GM06990 (cell line): ENCODE data around the gene HEATR5B.

ENCODE experiments used
- DNase-seq: peaks from one replicate; pipeline ENCODE4 v3.0.0-alpha.2; 2011; ENCODE audit not compliant: insufficient read length; ENCODE audit errors: extremely low read depth
- H3K27me3 ChIP-seq: replicated peaks from 2 replicates; pipeline ENCODE4 v1.6.0; 2011; ENCODE audit warnings: low read length; ENCODE audit not compliant: control insufficient read depth, insufficient read depth
- H3K36me3 ChIP-seq: 2 replicates; pipeline ENCODE4 v1.5.1; 2011; ENCODE audit warnings: low read length; ENCODE audit not compliant: control insufficient read depth, insufficient read depth
- H3K4me3 ChIP-seq: replicated peaks from 2 replicates; pipeline ENCODE4 v1.5.1; 2011; ENCODE audit warnings: low read depth, mild to moderate bottlenecking, control low read depth, low read length
- TF ChIP-seq, protein P1 (sequence below): IDR thresholded peaks from 2 replicates; pipeline ENCODE4 v1.5.1; 2011; ENCODE audit warnings: low read length, control low read depth, mild to moderate bottlenecking, inconsistent platforms; ENCODE audit not compliant: insufficient read depth, poor library complexity, severe bottlenecking

Gene HEATR5B

DNA sequence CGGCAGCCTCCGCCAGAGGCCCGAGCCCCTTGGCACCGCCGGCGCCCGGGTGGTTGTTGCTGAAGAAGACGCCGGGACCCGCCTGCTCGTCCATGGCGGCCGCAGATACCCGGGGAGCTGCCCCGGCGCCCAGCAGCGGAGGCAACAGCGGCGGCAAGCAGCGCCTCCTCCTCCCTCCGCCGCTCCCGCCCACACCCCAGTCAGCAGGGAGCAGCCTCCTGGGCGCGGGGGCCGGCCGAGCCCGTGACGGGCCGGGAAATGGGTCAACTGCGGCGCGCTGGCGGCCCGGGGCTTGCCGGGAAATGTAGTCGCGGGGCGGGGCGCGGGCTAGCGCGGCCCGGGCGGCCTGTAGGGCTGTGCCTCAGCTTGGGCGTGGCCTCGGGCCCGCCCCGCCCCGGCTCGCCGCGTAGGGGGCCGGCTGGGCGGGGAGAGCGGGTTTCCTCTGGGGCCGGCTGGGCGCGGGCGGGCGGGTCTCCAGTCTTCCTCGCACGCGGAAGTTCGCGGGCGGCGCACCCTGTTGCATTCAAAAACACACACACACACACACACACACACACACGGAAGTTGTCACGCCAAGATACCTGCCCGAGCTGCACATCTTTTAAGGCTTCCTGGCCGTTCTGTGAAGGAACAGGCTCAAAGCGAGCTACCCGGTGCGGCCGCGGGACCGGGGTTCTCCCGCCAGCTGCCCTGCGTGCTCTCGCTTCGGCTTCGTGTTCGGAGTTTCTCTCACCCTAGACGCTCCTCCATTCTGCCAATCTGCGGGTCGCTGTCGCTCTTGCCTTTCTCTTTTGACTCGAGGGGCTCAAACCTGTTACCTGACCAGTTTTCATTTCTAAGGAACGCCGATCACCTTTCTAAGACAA is 117.6 kb downstream of the HEATR5B start, which contains the start of gene STRN:
Gene STRN, minus strand, starts transcription at position 167 of the 866 bp plus-strand sequence. Its CDS starts 73 bp downstream, at position 94.
- Histone ChIP-seq H3K36me3 (no peaks in the 10 kb centered on the region), H3K27me3 (no peaks in the 10 kb centered on the region), H3K4me3 (peak within 1 kb of the TSS; percentile 88)
- TF ChIP-seq, protein P1, sequence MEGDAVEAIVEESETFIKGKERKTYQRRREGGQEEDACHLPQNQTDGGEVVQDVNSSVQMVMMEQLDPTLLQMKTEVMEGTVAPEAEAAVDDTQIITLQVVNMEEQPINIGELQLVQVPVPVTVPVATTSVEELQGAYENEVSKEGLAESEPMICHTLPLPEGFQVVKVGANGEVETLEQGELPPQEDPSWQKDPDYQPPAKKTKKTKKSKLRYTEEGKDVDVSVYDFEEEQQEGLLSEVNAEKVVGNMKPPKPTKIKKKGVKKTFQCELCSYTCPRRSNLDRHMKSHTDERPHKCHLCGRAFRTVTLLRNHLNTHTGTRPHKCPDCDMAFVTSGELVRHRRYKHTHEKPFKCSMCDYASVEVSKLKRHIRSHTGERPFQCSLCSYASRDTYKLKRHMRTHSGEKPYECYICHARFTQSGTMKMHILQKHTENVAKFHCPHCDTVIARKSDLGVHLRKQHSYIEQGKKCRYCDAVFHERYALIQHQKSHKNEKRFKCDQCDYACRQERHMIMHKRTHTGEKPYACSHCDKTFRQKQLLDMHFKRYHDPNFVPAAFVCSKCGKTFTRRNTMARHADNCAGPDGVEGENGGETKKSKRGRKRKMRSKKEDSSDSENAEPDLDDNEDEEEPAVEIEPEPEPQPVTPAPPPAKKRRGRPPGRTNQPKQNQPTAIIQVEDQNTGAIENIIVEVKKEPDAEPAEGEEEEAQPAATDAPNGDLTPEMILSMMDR: no peak
- peak; percentile 99 for DNase-seq

DNA sequence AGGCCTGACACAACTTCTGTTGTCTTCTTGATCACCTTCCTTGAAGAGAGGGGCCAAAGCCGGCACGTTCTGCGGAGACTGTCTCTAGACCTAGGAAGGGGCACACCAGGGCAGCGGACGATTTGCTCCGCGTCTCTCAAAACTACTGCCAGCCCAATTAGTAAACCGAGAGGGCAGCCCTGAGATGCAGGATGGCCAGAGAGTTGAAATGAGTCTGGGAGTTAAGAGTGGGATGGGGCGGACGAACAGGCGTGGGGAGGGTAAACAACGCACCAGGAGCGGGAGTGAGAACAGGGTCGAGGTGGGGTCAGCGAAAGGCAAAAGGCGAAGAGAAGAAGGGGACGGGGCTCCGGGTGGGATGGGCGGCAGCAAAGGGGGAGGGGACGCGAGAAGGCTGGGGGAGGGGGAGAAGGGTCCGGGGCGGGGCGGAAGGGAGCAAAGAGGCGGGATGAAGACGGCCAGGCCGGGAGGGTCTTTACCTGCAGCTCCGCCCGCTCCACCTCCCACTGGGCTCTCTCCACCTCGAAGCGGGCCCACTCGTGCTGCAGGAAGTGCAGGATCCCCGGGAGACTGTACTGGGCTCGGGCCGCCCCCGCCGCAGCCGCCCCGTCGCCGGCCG is 118.3 kb downstream of the HEATR5B start:
- Histone ChIP-seq H3K27me3 (no peaks in the 10 kb centered on the region), H3K4me3 (peak overlapping the region; percentile 88), H3K36me3 (no peaks in the 10 kb centered on the region)
- TF ChIP-seq, protein P1: no peak
- peak; percentile 44 for DNase-seq

DNA sequence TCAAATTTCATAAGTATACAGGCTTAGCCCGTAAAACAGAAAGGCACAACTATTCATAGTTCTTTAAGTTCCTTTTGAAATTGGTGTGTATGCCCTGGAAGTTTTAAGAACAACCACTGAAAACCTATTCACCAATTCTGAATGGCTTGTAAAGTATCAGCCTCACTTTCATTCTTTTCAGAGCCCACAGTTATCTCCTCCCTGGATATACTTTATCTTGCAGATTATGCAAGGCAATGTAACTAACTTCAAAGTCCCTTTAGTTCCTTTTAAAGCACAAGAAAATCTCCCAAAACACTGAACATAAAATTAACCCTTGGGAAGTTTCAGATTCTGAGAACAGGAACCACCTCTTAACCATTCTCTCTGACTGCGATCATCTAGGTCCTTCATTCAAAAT is 119.0 kb downstream of the HEATR5B start:
- no peaks in the 10 kb centered on the region for H3K27me3 ChIP-seq
- TF ChIP-seq, protein P1: no peak
- H3K4me3 ChIP-seq: peak overlapping the region; percentile 88
- H3K36me3 ChIP-seq: no peaks in the 10 kb centered on the region
- no peak for DNase-seq

DNA sequence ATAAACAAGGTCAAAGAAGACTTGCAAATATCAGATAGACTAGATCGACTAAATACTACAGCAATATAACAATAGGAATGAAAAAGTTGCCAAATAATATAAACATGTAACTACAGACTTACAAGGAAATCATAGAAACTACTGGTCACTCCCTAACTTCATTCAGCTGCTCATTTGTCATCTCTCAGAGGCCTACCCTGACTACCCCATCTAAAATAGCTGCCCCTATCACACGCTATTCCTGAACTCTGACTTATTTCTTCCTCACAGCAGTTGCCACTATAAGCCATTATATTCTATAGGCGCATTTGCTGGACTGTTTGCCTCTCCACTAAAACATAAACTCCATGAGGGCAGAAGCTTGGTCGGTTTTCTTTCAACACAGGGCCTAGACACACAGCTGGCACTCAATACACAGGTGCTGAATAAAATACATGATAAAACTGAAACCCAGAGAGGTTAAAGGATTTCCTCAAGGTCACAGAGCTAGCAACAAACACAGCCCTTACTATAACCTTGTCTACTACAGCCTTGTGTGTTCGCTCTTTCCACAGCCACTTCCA is 119.6 kb downstream of the HEATR5B start:
- DNase-seq: no peak

DNA sequence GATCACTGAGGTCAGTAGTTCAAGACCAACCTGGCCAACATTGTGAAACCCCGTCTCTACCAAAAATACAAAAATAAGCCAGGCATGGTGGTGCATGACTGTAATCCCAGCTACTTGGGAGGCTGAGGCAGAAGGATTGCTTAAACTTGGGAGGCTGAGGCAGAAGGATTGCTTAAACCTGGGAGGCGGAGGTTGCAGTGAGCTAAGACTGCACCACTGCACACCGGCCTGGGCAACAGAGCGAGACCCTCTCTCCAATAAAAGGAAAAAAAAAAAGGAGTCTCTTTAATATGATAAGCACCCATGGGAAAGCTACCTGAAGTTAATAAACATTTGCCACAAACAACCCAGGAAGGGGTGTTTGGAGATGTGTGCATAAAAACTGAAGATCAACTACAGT is 120.4 kb downstream of the HEATR5B start:
- no peak for DNase-seq
- H3K27me3 ChIP-seq: no peaks in the 10 kb centered on the region
- TF ChIP-seq, protein P1: no peak
- no peak overlapping the region for H3K4me3 ChIP-seq
- H3K36me3 ChIP-seq: no peaks in the 10 kb centered on the region

More for the DNA sequence above, 119.6 kb downstream of the HEATR5B start:
- Histone ChIP-seq H3K27me3 (no peaks in the 10 kb centered on the region), H3K4me3 (peak overlapping the region; percentile 88), H3K36me3 (no peaks in the 10 kb centered on the region)
- TF ChIP-seq, protein P1: no peak
